Smooth muscle cell (in vitro differentiated cells): ENCODE data around the gene ST3GAL3. TPM values are rescaled to one million over a fixed set of nuclear protein-coding genes. Genes with fewer than 3 reads are reported as not detected.

Experiments used
- DNase-seq: peaks from one replicate; lab custom pipeline; 2025; ENCODE audit not compliant: unreplicated experiment; lab: John Stamatoyannopoulos, UW
- H2AFZ ChIP-seq: fragments of 200-600 bp; sonication (generic); 2 replicates; pipeline ENCODE4 v1.6.0; 2016; ENCODE audit warnings: antibody characterized with exemption, low read depth, mild to moderate bottlenecking
- H3F3A ChIP-seq: fragments of 200-600 bp; sonication (generic); 2 replicates; pipeline ENCODE4 v1.6.0; 2017; ENCODE audit warnings: antibody characterized with exemption, low read depth
- H3K27ac ChIP-seq: fragments of 200-600 bp; sonication (generic); 2 replicates; pipeline ENCODE4 v1.5.1; 2016; ENCODE audit warnings: low read depth, mild to moderate bottlenecking
- H3K27me3 ChIP-seq: fragments of 200-600 bp; sonication (generic); 2 replicates; pipeline ENCODE4 v1.6.1; 2016; ENCODE audit warnings: low read depth, mild to moderate bottlenecking
- H3K36me3 ChIP-seq: fragments of 200-600 bp; sonication (generic); 2 replicates; pipeline ENCODE4 v1.5.1; 2016; ENCODE audit warnings: low read depth
- H3K4me1 ChIP-seq: fragments of 200-600 bp; sonication (generic); 2 replicates; pipeline ENCODE4 v1.5.1; 2016; ENCODE audit warnings: low read depth
- H3K4me2 ChIP-seq: fragments of 200-600 bp; sonication (generic); 2 replicates; pipeline ENCODE4 v1.6.0; 2016; ENCODE audit warnings: mild to moderate bottlenecking
- H3K4me3 ChIP-seq: fragments of 200-600 bp; sonication (generic); 2 replicates; pipeline ENCODE4 v1.5.1; 2016; ENCODE audit warnings: mild to moderate bottlenecking
- H3K79me2 ChIP-seq: fragments of 200-600 bp; sonication (generic); 2 replicates; pipeline ENCODE4 v1.6.0; 2016; ENCODE audit warnings: low read depth, mild to moderate bottlenecking
- H3K9ac ChIP-seq: fragments of 200-600 bp; sonication (generic); 2 replicates; pipeline ENCODE4 v1.6.0; 2016; ENCODE audit warnings: low read depth
- H3K9me3 ChIP-seq: fragments of 200-600 bp; sonication (generic); replicated peaks from 2 replicates; pipeline ENCODE4 v1.5.1; 2016; ENCODE audit warnings: low read depth
- H4K20me1 ChIP-seq: fragments of 200-600 bp; sonication (generic); 2 replicates; pipeline ENCODE4 v1.6.0; 2016; ENCODE audit warnings: low read depth
- CTCF ChIP-seq: fragments of 200-600 bp; sonication (generic); IDR thresholded peaks from 2 replicates; pipeline ENCODE4 v1.5.1; 2017; ENCODE audit warnings: borderline replicate concordance, mild to moderate bottlenecking, antibody characterized with exemption; ENCODE audit not compliant: insufficient read depth, poor library complexity, severe bottlenecking
- WGBS: methylation state at CpG from one replicate; pipeline ENCODE4 v1.1.7; 2016; ENCODE audit warnings: low lambda C conversion rate; 5-methylcytosine and 5-hydroxymethylcytosine counted together
- polyA plus RNA-seq: library from polyadenylated mRNA; unstranded; fragments of >200 nt; fragmentation: Nextera tagmentation; extraction: Ambion mirVana; gene quantifications from 2 replicates; pipeline ENCODE4 v1.2.1, GENCODE V29; 2016
- total RNA-seq: library from RNA; depleted of rRNA; stranded (reverse); fragments of >200 nt; gene quantifications from 2 replicates; pipeline ENCODE4 v1.2.3, GENCODE V29; 2014

ST3GAL3 gene
- total and polyA plus RNA-seq, 2 experiments from 2014 or later: 16.0 to 16.6 TPM

GRCh38 chr1:43687301-43688108, 19.8 kb upstream of the ST3GAL3 start:
- Histone ChIP-seq H3K27me3 (no peaks in the 10 kb centered on the region), H3K4me2 (no peak overlapping the region), H3K9me3 (no peaks in the 10 kb centered on the region), H3K4me1 (no peaks in the 10 kb centered on the region), H3K9ac (no peak overlapping the region), H4K20me1 (peaks cover 31% of the 10 kb centered on the region), H3F3A (no peaks in the 10 kb centered on the region), H3K27ac (no peak overlapping the region), H3K36me3 (peaks cover 14% of the 10 kb centered on the region), H3K4me3 (no peak overlapping the region), H3K79me2 (no peaks in the 10 kb centered on the region), H2AFZ (no peak overlapping the region)
- no peak for DNase-seq
- WGBS: 97% methylated on average over 5 of the region's 5 CpGs
- no peak for TF ChIP-seq CTCF

- Histone ChIP-seq H3K27ac (no peak overlapping the region), H3K9ac (no peak overlapping the region), H3F3A (no peaks in the 10 kb centered on the region), H3K27me3 (no peaks in the 10 kb centered on the region), H3K4me1 (no peaks in the 10 kb centered on the region), H3K36me3 (peaks cover 19% of the 10 kb centered on the region), H4K20me1 (peaks cover 28% of the 10 kb centered on the region), H3K4me3 (no peak overlapping the region), H3K79me2 (no peaks in the 10 kb centered on the region), H3K9me3 (no peaks in the 10 kb centered on the region), H2AFZ (no peak overlapping the region), H3K4me2 (no peak overlapping the region)
- no peak for DNase-seq
- WGBS: 98% methylated on average over 2 of the region's 2 CpGs
- TF ChIP-seq CTCF: no peak
These were observed 19.3 kb upstream of the ST3GAL3 start for GRCh38 chr1:43688109-43688387.

- Histone ChIP-seq H3K27me3 (no peaks in the 10 kb centered on the region), H3K9me3 (no peaks in the 10 kb centered on the region), H3F3A (no peaks in the 10 kb centered on the region), H3K4me3 (no peak overlapping the region), H4K20me1 (peaks cover 31% of the 10 kb centered on the region), H3K36me3 (peaks cover 18% of the 10 kb centered on the region), H3K27ac (no peak overlapping the region), H3K79me2 (no peaks in the 10 kb centered on the region), H3K4me2 (no peak overlapping the region), H2AFZ (no peak overlapping the region), H3K4me1 (no peaks in the 10 kb centered on the region), H3K9ac (no peak overlapping the region)
- WGBS: 91% methylated on average over 2 of the region's 2 CpGs
- no peak for DNase-seq
- no peak for TF ChIP-seq CTCF
These were observed 18.7 kb upstream of the ST3GAL3 start for GRCh38 chr1:43688594-43689000.

GRCh38 chr1:43689289-43689688, 18.0 kb upstream of the ST3GAL3 start:
- no peaks in the 10 kb centered on the region for H3K4me1 ChIP-seq
- no peak overlapping the region for H2AFZ ChIP-seq
- TF ChIP-seq CTCF: no peak
- no peaks in the 10 kb centered on the region for H3F3A ChIP-seq
- H3K79me2 ChIP-seq: no peaks in the 10 kb centered on the region
- H3K27me3 ChIP-seq: no peaks in the 10 kb centered on the region
- H3K9me3 ChIP-seq: no peaks in the 10 kb centered on the region
- no peak overlapping the region for H3K4me3 ChIP-seq
- peaks cover 27% of the 10 kb centered on the region for H4K20me1 ChIP-seq
- peaks cover 15% of the 10 kb centered on the region for H3K36me3 ChIP-seq
- no peak overlapping the region for H3K27ac ChIP-seq
- no peak for DNase-seq
- H3K9ac ChIP-seq: no peak overlapping the region
- H3K4me2 ChIP-seq: no peak overlapping the region
- WGBS: 100% methylated on average over 2 of the region's 2 CpGs
